ENCODE results near the gene BEX4. TPM values are rescaled to one million over a fixed set of nuclear protein-coding genes. Genes with fewer than 3 reads are reported as not detected.

Gene BEX4
- total and polyA plus RNA-seq, 9 of the 15 experiments (the other 6 are each of a cell fraction or from before 2014, with no cell fraction given), result 74.6 to 399 (median 154) TPM

DNA sequence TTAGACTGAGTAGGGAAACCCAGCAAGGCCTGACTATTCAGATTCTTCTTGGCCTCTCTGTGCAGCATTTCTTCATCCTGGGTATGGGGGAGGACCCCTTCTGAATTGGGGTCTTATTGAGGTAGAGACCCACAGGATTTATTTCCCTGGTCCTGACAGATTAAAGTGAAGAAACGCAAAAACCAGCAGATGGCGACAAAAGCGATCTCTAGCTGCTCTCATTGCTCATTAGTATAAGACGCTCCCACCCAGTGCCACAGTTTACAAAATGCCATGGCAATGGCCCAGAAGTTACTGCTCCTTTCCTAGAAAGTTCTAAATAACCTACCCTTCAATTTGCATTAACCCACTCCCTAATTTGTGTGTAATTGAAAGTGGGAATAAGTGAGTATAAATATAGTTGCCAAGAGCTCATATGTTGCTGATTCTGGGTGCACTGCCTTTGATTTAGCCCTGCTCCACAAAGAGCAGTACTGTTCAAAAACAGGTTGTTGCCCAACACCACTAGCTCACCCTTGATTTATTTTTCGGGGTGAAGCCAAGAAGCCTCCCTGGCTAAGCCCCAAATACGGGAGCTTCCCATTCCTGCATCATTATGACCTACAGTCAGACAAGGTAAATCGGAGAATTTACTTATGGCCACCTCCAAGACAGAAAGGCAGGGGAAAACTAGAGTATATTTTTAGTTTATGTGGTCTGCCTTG lies 3.7 kb upstream of the BEX4 start (continued):
- TF ChIP-seq YBX1 (IDR thresholded peaks at IDR 0.05) (no peak), TRIM24 (IDR thresholded peaks at IDR 0.05) (no peak), SIN3A (IDR thresholded peaks at IDR 0.05; ENCODE audit: borderline replicate concordance in 2 of 2, control insufficient read depth in 1 of 2, low read depth in 2 of 2, low read length in 2 of 2) (no peak), ZNF561 (CRISPR knock-in tag; conservative IDR thresholded peaks at IDR 0.05) (no peak), FOS (IDR thresholded peaks at IDR 0.05; ENCODE audit: extremely low read depth, insufficient read length) (no peak), ZNF778 (CRISPR knock-in tag; IDR thresholded peaks at IDR 0.05) (no peak), KDM2B (CRISPR knock-in tag; IDR thresholded peaks at IDR 0.05) (no peak), NR4A1 (CRISPR knock-in tag; IDR thresholded peaks at IDR 0.05) (no peak), NR4A1 (tag; IDR thresholded peaks at IDR 0.05) (0 out of 2 replicates have a peak, but pooled peaks have one; percentile 38), ZNF584 (CRISPR knock-in tag; IDR thresholded peaks at IDR 0.05; ENCODE audit: low read depth) (no peak), ARHGAP35 (IDR thresholded peaks at IDR 0.05; ENCODE audit: partially characterized antibody) (no peak), ZNF175 (CRISPR knock-in tag; IDR thresholded peaks at IDR 0.05; ENCODE audit: low read depth) (no peak), BRCA1 (IDR thresholded peaks at IDR 0.05) (no peak), BRCA1 (CRISPR knock-in tag; IDR thresholded peaks at IDR 0.05) (no peak), ZNF212 (CRISPR knock-in tag; IDR thresholded peaks at IDR 0.05) (no peak), TBP (optimal IDR thresholded peaks at IDR 0.05; ENCODE audit: low read depth, low read length) (no peak), GTF2F1 (IDR thresholded peaks at IDR 0.05; ENCODE audit: low read depth, low read length) (no peak), MECOM (CRISPR knock-in tag; IDR thresholded peaks at IDR 0.05) (no peak), ZSCAN29 (IDR thresholded peaks at IDR 0.05) (no peak), POU5F1 (IDR thresholded peaks at IDR 0.05; ENCODE audit: borderline replicate concordance, low read depth, low read length, partially characterized antibody) (no peak), U2AF1 (optimal IDR thresholded peaks at IDR 0.05; ENCODE audit: low read depth, low read length) (no peak), DACH1 (IDR thresholded peaks at IDR 0.05; ENCODE audit: partially characterized antibody) (no peak)
- TF ChIP-seq, protein P1, sequence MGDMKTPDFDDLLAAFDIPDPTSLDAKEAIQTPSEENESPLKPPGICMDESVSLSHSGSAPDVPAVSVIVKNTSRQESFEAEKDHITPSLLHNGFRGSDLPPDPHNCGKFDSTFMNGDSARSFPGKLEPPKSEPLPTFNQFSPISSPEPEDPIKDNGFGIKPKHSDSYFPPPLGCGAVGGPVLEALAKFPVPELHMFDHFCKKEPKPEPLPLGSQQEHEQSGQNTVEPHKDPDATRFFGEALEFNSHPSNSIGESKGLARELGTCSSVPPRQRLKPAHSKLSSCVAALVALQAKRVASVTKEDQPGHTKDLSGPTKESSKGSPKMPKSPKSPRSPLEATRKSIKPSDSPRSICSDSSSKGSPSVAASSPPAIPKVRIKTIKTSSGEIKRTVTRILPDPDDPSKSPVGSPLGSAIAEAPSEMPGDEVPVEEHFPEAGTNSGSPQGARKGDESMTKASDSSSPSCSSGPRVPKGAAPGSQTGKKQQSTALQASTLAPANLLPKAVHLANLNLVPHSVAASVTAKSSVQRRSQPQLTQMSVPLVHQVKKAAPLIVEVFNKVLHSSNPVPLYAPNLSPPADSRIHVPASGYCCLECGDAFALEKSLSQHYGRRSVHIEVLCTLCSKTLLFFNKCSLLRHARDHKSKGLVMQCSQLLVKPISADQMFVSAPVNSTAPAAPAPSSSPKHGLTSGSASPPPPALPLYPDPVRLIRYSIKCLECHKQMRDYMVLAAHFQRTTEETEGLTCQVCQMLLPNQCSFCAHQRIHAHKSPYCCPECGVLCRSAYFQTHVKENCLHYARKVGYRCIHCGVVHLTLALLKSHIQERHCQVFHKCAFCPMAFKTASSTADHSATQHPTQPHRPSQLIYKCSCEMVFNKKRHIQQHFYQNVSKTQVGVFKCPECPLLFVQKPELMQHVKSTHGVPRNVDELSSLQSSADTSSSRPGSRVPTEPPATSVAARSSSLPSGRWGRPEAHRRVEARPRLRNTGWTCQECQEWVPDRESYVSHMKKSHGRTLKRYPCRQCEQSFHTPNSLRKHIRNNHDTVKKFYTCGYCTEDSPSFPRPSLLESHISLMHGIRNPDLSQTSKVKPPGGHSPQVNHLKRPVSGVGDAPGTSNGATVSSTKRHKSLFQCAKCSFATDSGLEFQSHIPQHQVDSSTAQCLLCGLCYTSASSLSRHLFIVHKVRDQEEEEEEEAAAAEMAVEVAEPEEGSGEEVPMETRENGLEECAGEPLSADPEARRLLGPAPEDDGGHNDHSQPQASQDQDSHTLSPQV (IDR thresholded peaks at IDR 0.05), result 0 out of 2 replicates have a peak, but pooled peaks have one; percentile 31
- TF ChIP-seq, protein P2, sequence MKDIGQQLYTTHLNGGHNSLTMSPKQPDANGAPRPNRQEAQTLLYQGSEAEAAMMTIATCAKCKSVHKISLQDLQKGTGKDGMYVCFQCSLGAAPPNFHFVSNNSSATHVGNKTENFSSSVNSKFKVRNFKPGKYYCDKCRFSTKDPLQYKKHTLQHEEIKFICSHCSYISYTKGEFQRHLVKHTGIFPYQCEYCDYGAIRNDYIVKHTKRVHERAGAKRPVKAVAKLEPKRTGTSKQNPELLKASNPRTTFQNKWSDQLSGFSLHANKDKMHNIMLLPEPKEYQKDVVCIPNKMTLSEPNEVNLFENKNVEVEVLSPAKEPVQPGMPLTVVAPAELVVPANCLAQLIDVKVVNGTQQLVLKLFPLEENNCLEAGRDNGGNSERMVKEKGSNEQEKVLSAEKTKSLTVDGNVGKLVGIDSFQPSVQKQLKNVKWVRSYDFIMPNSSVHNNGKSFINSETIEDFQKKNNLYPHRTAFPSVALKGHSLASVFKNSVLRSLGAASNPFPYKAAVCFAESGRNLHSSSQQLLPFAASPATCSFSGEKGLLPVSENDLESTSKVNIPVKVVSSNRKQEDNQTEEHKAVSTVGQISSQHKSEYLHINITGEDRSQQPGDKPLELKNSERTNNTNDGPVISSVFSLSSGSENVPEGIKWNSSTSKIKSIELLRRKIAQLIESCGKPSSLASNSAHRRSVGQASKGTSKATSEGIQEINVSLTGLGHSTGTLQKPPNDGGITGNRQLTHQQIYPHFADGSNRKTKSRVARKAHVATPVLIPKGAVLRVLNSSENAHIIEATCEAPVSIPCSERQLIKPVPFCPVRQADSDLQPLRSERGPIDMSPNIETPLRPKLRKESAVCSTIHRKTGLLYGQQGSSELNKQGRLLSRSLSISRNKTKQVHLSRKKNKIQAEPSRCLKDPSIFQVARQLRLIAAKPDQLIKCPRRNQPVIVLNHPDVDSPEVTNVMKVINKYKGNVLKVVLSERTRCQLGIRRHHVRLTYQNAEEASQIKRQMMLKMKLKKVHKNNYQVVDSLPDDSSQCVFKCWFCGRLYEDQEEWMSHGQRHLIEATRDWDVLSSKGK (CRISPR knock-in tag; IDR thresholded peaks at IDR 0.05), result no peak

Data from K562 (cell line).